GM12891 (cell line): ENCODE measurements around the gene AGBL2.

Experiments
- PAX5 ChIP-seq: IDR thresholded peaks from 2 replicates; pipeline ENCODE4 v1.6.1; 2011; ENCODE audit warnings: low read length, moderate library complexity, mild to moderate bottlenecking; ENCODE audit not compliant: insufficient read depth, severe bottlenecking
- POLR2A ChIP-seq: IDR thresholded peaks from 2 replicates; pipeline ENCODE4 v1.6.1; 2011; ENCODE audit warnings: low read depth, low read length, control low read depth
- POLR2AphosphoS5 ChIP-seq: IDR thresholded peaks from 2 replicates; pipeline ENCODE4 v1.6.1; 2011; ENCODE audit warnings: low read depth, low read length, control low read depth
- POU2F2 ChIP-seq: IDR thresholded peaks from 2 replicates; pipeline ENCODE4 v1.6.1; 2011; ENCODE audit warnings: low read depth, mild to moderate bottlenecking, control low read depth, low read length, moderate library complexity
- SPI1 ChIP-seq: IDR thresholded peaks from 2 replicates; pipeline ENCODE4 v1.6.1; 2011; ENCODE audit warnings: low read depth, low read length, control low read depth
- TAF1 ChIP-seq: IDR thresholded peaks from 2 replicates; pipeline ENCODE4 v1.6.1; 2011; ENCODE audit warnings: low read depth, low read length, control low read depth

DNA sequence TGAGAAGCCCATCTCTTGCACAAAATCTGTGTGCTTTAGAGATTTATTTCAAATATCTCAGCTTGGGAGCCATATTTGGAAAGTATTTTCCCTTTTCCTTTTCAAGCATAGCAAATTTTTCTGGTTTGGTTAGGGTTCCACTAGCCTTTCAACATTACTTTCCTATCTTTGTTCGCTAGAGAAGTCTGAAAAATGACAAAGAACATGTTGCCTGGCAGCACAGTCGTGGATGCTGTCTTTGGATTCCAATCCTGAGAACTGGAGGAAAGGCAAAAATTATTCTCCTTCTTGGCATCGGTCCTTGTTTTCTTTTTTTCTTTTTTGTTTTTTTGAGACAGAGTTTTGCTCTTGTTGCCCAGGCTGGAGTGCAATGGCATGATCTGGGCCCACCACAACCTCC, 65.9 kb downstream of the AGBL2 start:
- TF ChIP-seq POLR2AphosphoS5 (no peak), TAF1 (no peak), SPI1 (no peak), POLR2A (no peak), POU2F2 (no peak), PAX5 (no peak)
